SK-N-SH (cell line): ENCODE measurements around the gene GULP1. TPM values are rescaled to one million over a fixed set of nuclear protein-coding genes. Genes with fewer than 3 reads are reported as not detected.

Source experiments
- CTCF ChIA-PET: fragments of 300-600, 350-600 bp; formaldehyde crosslinking; extraction: SDS; loops from one replicate; lab custom pipeline; 2021; lab: Yijun Ruan, JAX
- POLR2A ChIA-PET: fragments of 350-600 bp; sonication (Branson Sonifier 250); formaldehyde crosslinking; extraction: SDS; loops from one replicate; lab custom pipeline; 2020; ENCODE audit warnings: antibody characterized with exemption, inconsistent platforms; lab: Yijun Ruan, JAX
- DNase-seq: peaks from one replicate; pipeline ENCODE4 v3.0.0; 2012
- H2AFZ ChIP-seq: fragments of 200-600 bp; sonication (generic); 2 replicates; pipeline ENCODE4 v1.8.1; 2016; ENCODE audit warnings: antibody characterized with exemption, mild to moderate bottlenecking, low read depth
- H3F3A ChIP-seq: fragments of 200-600 bp; sonication (generic); replicated peaks from 2 replicates; pipeline ENCODE3; 2016; ENCODE audit warnings: antibody characterized with exemption, mild to moderate bottlenecking; ENCODE audit not compliant: insufficient read depth
- H3K27ac ChIP-seq, 2 experiments: fragments of 200-500 bp in 1 of 2; fragments of 200-600 bp in 1 of 2; sonication (Bioruptor generic) in 1 of 2; sonication (generic), shearing (Covaris generic) in 1 of 2; 2 replicates each; pipeline versions ENCODE4 v1.5.1 to v1.6.1; 2014 to 2016; ENCODE audit warnings: low read depth in 2 of 2, inconsistent platforms in 1 of 2, low read length in 1 of 2, mild to moderate bottlenecking in 1 of 2, mixed read lengths in 1 of 2
- H3K27me3 ChIP-seq: fragments of 200-600 bp; sonication (generic), shearing (Covaris generic); 2 replicates; pipeline ENCODE4 v1.6.1; 2016; ENCODE audit warnings: mixed run types; ENCODE audit not compliant: insufficient read depth
- H3K36me3 ChIP-seq, 2 experiments: fragments of 200-500 bp in 1 of 2; fragments of 200-600 bp in 1 of 2; sonication (Bioruptor generic) in 1 of 2; sonication (generic) in 1 of 2; replicated peaks in 1 of 2; 2 replicates each; pipeline versions ENCODE3 to v1.5.1; 2014 to 2016; ENCODE audit warnings: low read length in 1 of 2, mild to moderate bottlenecking in 1 of 2; ENCODE audit not compliant: insufficient read depth in 2 of 2, control insufficient read depth in 1 of 2
- H3K4me1 ChIP-seq, 2 experiments: fragments of 200-500 bp in 1 of 2; fragments of 200-600 bp in 1 of 2; sonication (Bioruptor generic) in 1 of 2; sonication (generic), shearing (Covaris generic) in 1 of 2; 2 replicates each; pipeline versions ENCODE4 v1.5.1 to v1.6.1; 2014 to 2016; ENCODE audit warnings: low read depth in 1 of 2, low read length in 1 of 2, mixed run types in 1 of 2; ENCODE audit not compliant: insufficient read depth in 2 of 2, control insufficient read depth in 1 of 2
- H3K4me2 ChIP-seq: fragments of 200-600 bp; sonication (generic), shearing (Covaris generic); 2 replicates; pipeline ENCODE4 v1.6.1; 2017; ENCODE audit warnings: mixed run types
- H3K4me3 ChIP-seq, 2 experiments: fragments of 200-500 bp in 1 of 2; fragments of 200-600 bp in 1 of 2; sonication (Bioruptor generic) in 1 of 2; sonication (generic), shearing (Covaris generic) in 1 of 2; 2 replicates each; pipeline versions ENCODE4 v1.5.1 to v1.8.1; 2014 to 2016; ENCODE audit warnings: low read depth in 2 of 2, inconsistent platforms in 1 of 2, low read length in 1 of 2, mild to moderate bottlenecking in 1 of 2, mixed read lengths in 1 of 2, moderate library complexity in 1 of 2
- H3K79me2 ChIP-seq: fragments of 200-600 bp; sonication (generic); 2 replicates; pipeline ENCODE4 v1.8.1; 2017; ENCODE audit warnings: mild to moderate bottlenecking; ENCODE audit not compliant: insufficient read depth
- H3K9ac ChIP-seq: fragments of 200-600 bp; sonication (generic); 2 replicates; pipeline ENCODE4 v1.6.1; 2017; ENCODE audit warnings: mixed run types
- H3K9me2 ChIP-seq: fragments of 200-600 bp; sonication (generic); 2 replicates; pipeline ENCODE4 v1.6.1; 2017; ENCODE audit warnings: mixed run types
- H3K9me3 ChIP-seq: fragments of 200-600 bp; sonication (generic); 2 replicates; pipeline ENCODE4 v1.6.1; 2017; ENCODE audit warnings: mixed run types, mild to moderate bottlenecking, moderate library complexity
- H4K20me1 ChIP-seq: fragments of 200-600 bp; sonication (generic); 2 replicates; pipeline ENCODE4 v1.6.1; 2017; ENCODE audit warnings: mild to moderate bottlenecking, mixed run types; ENCODE audit not compliant: insufficient read depth
- EZH2phosphoT487 ChIP-seq: fragments of 200-600 bp; sonication (generic); IDR thresholded peaks from 2 replicates; pipeline ENCODE4 v1.6.1; 2017; ENCODE audit warnings: low read depth, mixed run types, mild to moderate bottlenecking, antibody characterized with exemption, moderate library complexity, borderline replicate concordance
- FOSL2 ChIP-seq: IDR thresholded peaks from 2 replicates; pipeline ENCODE4 v1.4.0; 2012; ENCODE audit warnings: low read depth, mild to moderate bottlenecking, moderate library complexity, borderline replicate concordance
- FOXJ3 ChIP-seq: sonication (generic); formaldehyde crosslinking; IDR thresholded peaks from 2 replicates; pipeline ENCODE4 v1.5.1; 2020; ENCODE audit warnings: mild to moderate bottlenecking, missing genetic modification reagents
- JUND ChIP-seq: IDR thresholded peaks from 2 replicates; pipeline ENCODE4 v1.4.0; 2012
- MAX ChIP-seq: IDR thresholded peaks from 2 replicates; pipeline ENCODE4 v1.4.0; 2012; ENCODE audit warnings: low read depth
- MEF2A ChIP-seq: IDR thresholded peaks from 2 replicates; pipeline ENCODE4 v1.4.0; 2012; ENCODE audit warnings: low read depth, borderline replicate concordance
- NFIC ChIP-seq: IDR thresholded peaks from 2 replicates; pipeline ENCODE4 v1.4.0; 2012; ENCODE audit warnings: borderline replicate concordance
- NRF1 ChIP-seq: IDR thresholded peaks from 2 replicates; pipeline ENCODE4 v1.6.1; 2012; ENCODE audit warnings: low read depth, mild to moderate bottlenecking, low read length
- POLR2AphosphoS5 ChIP-seq: IDR thresholded peaks from 2 replicates; pipeline ENCODE4 v1.6.1; 2012; ENCODE audit warnings: low read depth, low read length
- RCOR1 ChIP-seq: fragments of 150-350 bp; IDR thresholded peaks from 2 replicates; pipeline ENCODE4 v1.6.1; 2017; ENCODE audit warnings: antibody characterized with exemption, low read length
- REST ChIP-seq: IDR thresholded peaks from 2 replicates; pipeline ENCODE4 v1.6.1; 2012; ENCODE audit warnings: mild to moderate bottlenecking, low read depth, low read length, moderate library complexity
- SIN3A ChIP-seq: IDR thresholded peaks from 2 replicates; pipeline ENCODE4 v1.6.1; 2012; ENCODE audit warnings: low read depth, mild to moderate bottlenecking, low read length, moderate library complexity, borderline replicate concordance
- SMC3 ChIP-seq: IDR thresholded peaks from 2 replicates; pipeline ENCODE4 v1.6.1; 2012; ENCODE audit warnings: low read depth, low read length, improper control_type of control experiment
- TAF1 ChIP-seq: IDR thresholded peaks from 2 replicates; pipeline ENCODE4 v1.6.1; 2012; ENCODE audit warnings: low read depth, mild to moderate bottlenecking, low read length, moderate library complexity, borderline replicate concordance
- TEAD4 ChIP-seq: IDR thresholded peaks from 2 replicates; pipeline ENCODE4 v1.4.0; 2012; ENCODE audit warnings: mild to moderate bottlenecking, borderline replicate concordance; ENCODE audit not compliant: insufficient read depth
- YY1 ChIP-seq: IDR thresholded peaks from 2 replicates; pipeline ENCODE4 v1.4.0; 2012; ENCODE audit warnings: low read depth, mild to moderate bottlenecking
- WGBS: methylation state at CpG from one replicate; pipeline ENCODE4 v1.1.6; 2017; ENCODE audit warnings: low lambda C conversion rate; 5-methylcytosine and 5-hydroxymethylcytosine counted together
- polyA plus RNA-seq, 3 experiments: library from polyadenylated mRNA; depleted of rRNA; stranded (reverse); fragments of >200 nt; gene quantifications; 2 replicates each; pipeline ENCODE4 v1.2.3, GENCODE V29; 2012
- TF ChIP-seq, protein P1 (sequence below): fragments of 150-350 bp; IDR thresholded peaks from 2 replicates; pipeline ENCODE4 v1.6.1; 2016; ENCODE audit warnings: mild to moderate bottlenecking, low read depth, low read length
- TF ChIP-seq, protein P2 (sequence below): IDR thresholded peaks from 2 replicates; pipeline ENCODE4 v1.4.0; 2012; ENCODE audit warnings: low read depth, borderline replicate concordance
- TF ChIP-seq, protein P3 (sequence below): fragments of 150-350 bp; IDR thresholded peaks from 2 replicates; pipeline ENCODE4 v1.6.1; 2017; ENCODE audit warnings: antibody characterized with exemption, low read length, low read depth, borderline replicate concordance
- TF ChIP-seq, protein P4 (sequence below): fragments of 200-600 bp; sonication (generic); IDR thresholded peaks from 2 replicates; pipeline ENCODE4 v1.6.1; 2017; ENCODE audit warnings: antibody characterized with exemption, mild to moderate bottlenecking, moderate library complexity

The GULP1 gene
- polyA plus RNA-seq, 1 of the 3 experiments (the other 2 are of a cell fraction) = 33.8 TPM

- TF ChIP-seq FOXJ3 (CRISPR knock-in tag) (no peak), EZH2phosphoT487 (no peak), POLR2AphosphoS5 (no peak), SIN3A (no peak), TEAD4 (no peak), RCOR1 (no peak)
- TF ChIP-seq, protein P1, sequence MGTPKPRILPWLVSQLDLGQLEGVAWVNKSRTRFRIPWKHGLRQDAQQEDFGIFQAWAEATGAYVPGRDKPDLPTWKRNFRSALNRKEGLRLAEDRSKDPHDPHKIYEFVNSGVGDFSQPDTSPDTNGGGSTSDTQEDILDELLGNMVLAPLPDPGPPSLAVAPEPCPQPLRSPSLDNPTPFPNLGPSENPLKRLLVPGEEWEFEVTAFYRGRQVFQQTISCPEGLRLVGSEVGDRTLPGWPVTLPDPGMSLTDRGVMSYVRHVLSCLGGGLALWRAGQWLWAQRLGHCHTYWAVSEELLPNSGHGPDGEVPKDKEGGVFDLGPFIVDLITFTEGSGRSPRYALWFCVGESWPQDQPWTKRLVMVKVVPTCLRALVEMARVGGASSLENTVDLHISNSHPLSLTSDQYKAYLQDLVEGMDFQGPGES = no peak
These were observed 280.0 kb downstream of the GULP1 start (continued) for GRCh38 chr2:188571543-188572303.

DNA sequence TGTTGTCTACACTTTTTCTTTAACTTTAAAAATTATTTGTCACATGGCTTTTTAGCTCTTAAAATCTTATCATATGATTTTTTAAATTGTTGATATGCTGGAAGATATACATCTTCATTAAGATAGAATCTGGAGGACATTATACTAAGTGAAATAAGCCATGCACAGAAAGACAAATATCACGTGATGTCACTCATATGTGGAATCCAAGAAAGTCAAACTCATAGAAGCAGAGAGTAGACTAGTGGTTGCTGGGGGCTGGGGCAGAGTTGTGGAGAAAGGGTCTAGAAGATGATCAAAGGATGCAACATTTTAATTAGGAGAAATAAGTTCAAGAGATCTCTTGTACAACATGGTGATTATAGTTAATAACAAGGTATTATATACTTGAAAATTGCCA lies 280.9 kb downstream of the GULP1 start:
- no peaks in the 10 kb centered on the region; a peak in 1 of 4 replicates for H3K4me1 ChIP-seq
- no peak overlapping the region for H3K27ac ChIP-seq
- no peaks in the 10 kb centered on the region for H3K9me2 ChIP-seq
- no peaks in the 10 kb centered on the region for H3K79me2 ChIP-seq
- H3K4me2 ChIP-seq = no peak overlapping the region
- no peaks in the 10 kb centered on the region for H4K20me1 ChIP-seq
- TF ChIP-seq FOSL2 (no peak), JUND (no peak), SIN3A (no peak), SMC3 (no peak), TAF1 (no peak), REST (no peak), YY1 (no peak), FOXJ3 (CRISPR knock-in tag) (no peak), MEF2A (no peak), NRF1 (no peak), NFIC (no peak), MAX (no peak)
- TF ChIP-seq, protein P2, sequence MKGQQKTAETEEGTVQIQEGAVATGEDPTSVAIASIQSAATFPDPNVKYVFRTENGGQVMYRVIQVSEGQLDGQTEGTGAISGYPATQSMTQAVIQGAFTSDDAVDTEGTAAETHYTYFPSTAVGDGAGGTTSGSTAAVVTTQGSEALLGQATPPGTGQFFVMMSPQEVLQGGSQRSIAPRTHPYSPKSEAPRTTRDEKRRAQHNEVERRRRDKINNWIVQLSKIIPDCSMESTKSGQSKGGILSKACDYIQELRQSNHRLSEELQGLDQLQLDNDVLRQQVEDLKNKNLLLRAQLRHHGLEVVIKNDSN = no peak
- TF ChIP-seq, protein P3, sequence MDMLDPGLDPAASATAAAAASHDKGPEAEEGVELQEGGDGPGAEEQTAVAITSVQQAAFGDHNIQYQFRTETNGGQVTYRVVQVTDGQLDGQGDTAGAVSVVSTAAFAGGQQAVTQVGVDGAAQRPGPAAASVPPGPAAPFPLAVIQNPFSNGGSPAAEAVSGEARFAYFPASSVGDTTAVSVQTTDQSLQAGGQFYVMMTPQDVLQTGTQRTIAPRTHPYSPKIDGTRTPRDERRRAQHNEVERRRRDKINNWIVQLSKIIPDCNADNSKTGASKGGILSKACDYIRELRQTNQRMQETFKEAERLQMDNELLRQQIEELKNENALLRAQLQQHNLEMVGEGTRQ = no peak
- TF ChIP-seq, protein P4, sequence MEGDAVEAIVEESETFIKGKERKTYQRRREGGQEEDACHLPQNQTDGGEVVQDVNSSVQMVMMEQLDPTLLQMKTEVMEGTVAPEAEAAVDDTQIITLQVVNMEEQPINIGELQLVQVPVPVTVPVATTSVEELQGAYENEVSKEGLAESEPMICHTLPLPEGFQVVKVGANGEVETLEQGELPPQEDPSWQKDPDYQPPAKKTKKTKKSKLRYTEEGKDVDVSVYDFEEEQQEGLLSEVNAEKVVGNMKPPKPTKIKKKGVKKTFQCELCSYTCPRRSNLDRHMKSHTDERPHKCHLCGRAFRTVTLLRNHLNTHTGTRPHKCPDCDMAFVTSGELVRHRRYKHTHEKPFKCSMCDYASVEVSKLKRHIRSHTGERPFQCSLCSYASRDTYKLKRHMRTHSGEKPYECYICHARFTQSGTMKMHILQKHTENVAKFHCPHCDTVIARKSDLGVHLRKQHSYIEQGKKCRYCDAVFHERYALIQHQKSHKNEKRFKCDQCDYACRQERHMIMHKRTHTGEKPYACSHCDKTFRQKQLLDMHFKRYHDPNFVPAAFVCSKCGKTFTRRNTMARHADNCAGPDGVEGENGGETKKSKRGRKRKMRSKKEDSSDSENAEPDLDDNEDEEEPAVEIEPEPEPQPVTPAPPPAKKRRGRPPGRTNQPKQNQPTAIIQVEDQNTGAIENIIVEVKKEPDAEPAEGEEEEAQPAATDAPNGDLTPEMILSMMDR = no peak
- peaks cover 6% of the 10 kb centered on the region for H3F3A ChIP-seq
- no peak overlapping the region for H2AFZ ChIP-seq
- ChIA-PET CTCF (no interaction called here), POLR2A (no interaction called here)
- H3K36me3 ChIP-seq = peaks cover 38 to 47% of the 10 kb centered on the region in 2 experiments
- H3K9me3 ChIP-seq = no peaks in the 10 kb centered on the region
- H3K27me3 ChIP-seq = no peaks in the 10 kb centered on the region
- no peak overlapping the region for H3K4me3 ChIP-seq
- H3K9ac ChIP-seq = no peak overlapping the region
- DNase-seq = no peak
- 93% methylated on average over 1 of the region's 1 CpG for WGBS
